ENCODE measurements around the gene CEP112. TPM values are rescaled to one million over a fixed set of nuclear protein-coding genes. Genes with fewer than 3 reads are reported as not detected.

CEP112 gene
- total and polyA plus RNA-seq, 2 donors (not counting 1 experiment from before 2014, with no cell fraction given) = 5.4 to 6.4 TPM

GRCh38 chr17:65704731-65705130 lies 487.2 kb downstream of the CEP112 start:
- TF ChIP-seq CTCF (conservative IDR thresholded peaks at IDR 0.05 in 1 of 2, IDR thresholded peaks at IDR 0.05 in 1 of 2; ENCODE audit: low read depth in 1 of 2, low read length in 2 of 2) (no peak), EZH2 (IDR thresholded peaks at IDR 0.05; ENCODE audit: low read length, missing control alignments) (no peak)
- Histone ChIP-seq H3K9ac (ENCODE audit: insufficient read depth, low read length) (no peak overlapping the region), H3K4me2 (ENCODE audit: extremely low read depth, insufficient read depth, low read length) (no peak overlapping the region), H3K27me3 (ENCODE audit: control insufficient read depth, insufficient read depth, low read length) (no peaks in the 10 kb centered on the region), H3K36me3 (ENCODE audit: control insufficient read depth, insufficient read depth, low read length) (no peaks in the 10 kb centered on the region), H3K79me2 (ENCODE audit: control insufficient read depth, insufficient read depth, low read length) (no peaks in the 10 kb centered on the region), H3K27ac (ENCODE audit: insufficient read depth, low read length) (no peak overlapping the region), H3K9me3 (ENCODE audit: control insufficient read depth, insufficient read depth, low read depth, low read length) (no peaks in the 10 kb centered on the region), H4K20me1 (ENCODE audit: control insufficient read depth, extremely low read depth, insufficient read depth, low read length) (no peaks in the 10 kb centered on the region), H2AFZ (ENCODE audit: low read length) (no peak overlapping the region), H3K4me1 (ENCODE audit: control insufficient read depth, extremely low read depth, insufficient read depth, low read length) (no peaks in the 10 kb centered on the region), H3K4me3 (replicated peaks in 1 of 4; ENCODE audit: control extremely low read depth in 1 of 4, insufficient read depth in 1 of 4, low read depth in 3 of 4, low read length in 4 of 4) (no peak overlapping the region)
- DNase-seq (ENCODE audit: low read depth in 2 of 2) = no peak

- Histone ChIP-seq H3K27me3 (ENCODE audit: control insufficient read depth, insufficient read depth, low read length) (no peaks in the 10 kb centered on the region), H3K36me3 (ENCODE audit: control insufficient read depth, insufficient read depth, low read length) (no peaks in the 10 kb centered on the region), H3K9me3 (ENCODE audit: control insufficient read depth, insufficient read depth, low read depth, low read length) (no peaks in the 10 kb centered on the region), H3K4me1 (ENCODE audit: control insufficient read depth, extremely low read depth, insufficient read depth, low read length) (no peaks in the 10 kb centered on the region), H3K4me3 (replicated peaks in 1 of 4; ENCODE audit: control extremely low read depth in 1 of 4, insufficient read depth in 1 of 4, low read depth in 3 of 4, low read length in 4 of 4) (no peak overlapping the region), H3K4me2 (ENCODE audit: extremely low read depth, insufficient read depth, low read length) (no peak overlapping the region), H3K9ac (ENCODE audit: insufficient read depth, low read length) (no peak overlapping the region), H3K79me2 (ENCODE audit: control insufficient read depth, insufficient read depth, low read length) (no peaks in the 10 kb centered on the region), H2AFZ (ENCODE audit: low read length) (no peak overlapping the region), H3K27ac (ENCODE audit: insufficient read depth, low read length) (no peak overlapping the region), H4K20me1 (ENCODE audit: control insufficient read depth, extremely low read depth, insufficient read depth, low read length) (no peaks in the 10 kb centered on the region)
- DNase-seq (ENCODE audit: low read depth in 2 of 2) = no peak
- TF ChIP-seq CTCF (conservative IDR thresholded peaks at IDR 0.05 in 1 of 2, IDR thresholded peaks at IDR 0.05 in 1 of 2; ENCODE audit: low read depth in 1 of 2, low read length in 2 of 2) = no peak
- TF ChIP-seq EZH2 (IDR thresholded peaks at IDR 0.05; ENCODE audit: low read length, missing control alignments) = no peak
Measured at GRCh38 chr17:65703891-65704290, 488.0 kb downstream of the CEP112 start.

GRCh38 chr17:65699459-65699858 lies 492.5 kb downstream of the CEP112 start:
- H3K9me3 ChIP-seq (ENCODE audit: control insufficient read depth, insufficient read depth, low read depth, low read length) = no peaks in the 10 kb centered on the region

More at GRCh38 chr17:65699459-65699858, 492.5 kb downstream of the CEP112 start:
- Histone ChIP-seq H4K20me1 (ENCODE audit: control insufficient read depth, extremely low read depth, insufficient read depth, low read length) (no peaks in the 10 kb centered on the region), H3K4me1 (ENCODE audit: control insufficient read depth, extremely low read depth, insufficient read depth, low read length) (peaks cover 2% of the 10 kb centered on the region), H3K4me3 (replicated peaks in 1 of 4; ENCODE audit: control extremely low read depth in 1 of 4, insufficient read depth in 1 of 4, low read depth in 3 of 4, low read length in 4 of 4) (no peak overlapping the region), H2AFZ (ENCODE audit: low read length) (no peak overlapping the region), H3K27ac (ENCODE audit: insufficient read depth, low read length) (no peak overlapping the region), H3K79me2 (ENCODE audit: control insufficient read depth, insufficient read depth, low read length) (no peaks in the 10 kb centered on the region), H3K4me2 (ENCODE audit: extremely low read depth, insufficient read depth, low read length) (no peak overlapping the region), H3K27me3 (ENCODE audit: control insufficient read depth, insufficient read depth, low read length) (no peaks in the 10 kb centered on the region), H3K36me3 (ENCODE audit: control insufficient read depth, insufficient read depth, low read length) (no peaks in the 10 kb centered on the region), H3K9ac (ENCODE audit: insufficient read depth, low read length) (no peak overlapping the region)
- no peak for TF ChIP-seq CTCF (conservative IDR thresholded peaks at IDR 0.05 in 1 of 2, IDR thresholded peaks at IDR 0.05 in 1 of 2; ENCODE audit: low read depth in 1 of 2, low read length in 2 of 2)
- no peak for TF ChIP-seq EZH2 (IDR thresholded peaks at IDR 0.05; ENCODE audit: low read length, missing control alignments)
- no peak for DNase-seq (ENCODE audit: low read depth in 2 of 2)

Data from fibroblast of lung (primary cell).